Caco-2 (cell line): ENCODE measurements around the gene GNAQ. TPM values are rescaled to one million over a fixed set of nuclear protein-coding genes. Genes with fewer than 3 reads are reported as not detected.

ENCODE experiments used
- BruUV-seq: library from RNA; stranded (reverse); fragments of 400-500 nt; replicated peaks from 2 replicates; lab custom pipeline; 2021; lab: Mats Ljungman, UMichigan
- CTCF ChIA-PET: fragments of 300-600 bp; sonication (Branson Sonifier 250); formaldehyde crosslinking; loops from one replicate; lab custom pipeline; 2022; ENCODE audit warnings: antibody characterized with exemption; lab: Charles Lee
- POLR2A ChIA-PET: fragments of 300-600 bp; sonication (Branson Sonifier 250); formaldehyde crosslinking; loops from one replicate; lab custom pipeline; 2022; ENCODE audit warnings: antibody characterized with exemption; lab: Charles Lee
- DNase-seq, 2 experiments: peaks; one replicate each; pipeline versions ENCODE4 v3.0.0 to v3.0.0-alpha.2; 2020 to 2022
- H3K27me3 ChIP-seq: replicated peaks from 2 replicates; pipeline ENCODE4 v1.6.0; 2011; ENCODE audit warnings: low read length; ENCODE audit not compliant: control insufficient read depth, insufficient read depth
- H3K36me3 ChIP-seq: 2 replicates; pipeline ENCODE4 v1.5.1; 2011; ENCODE audit warnings: low read length; ENCODE audit not compliant: control insufficient read depth, insufficient read depth
- H3K4me1 ChIP-seq: fragments of 250-450 bp; sonication (Bioruptor Pico); 2 replicates; pipeline ENCODE4 v1.5.1; 2020; ENCODE audit warnings: mild to moderate bottlenecking
- H3K4me3 ChIP-seq: 2 replicates; pipeline ENCODE4 v1.5.1; 2011; ENCODE audit warnings: low read depth, mild to moderate bottlenecking, control low read depth, low read length
- H3K9me3 ChIP-seq: fragments of 250-450 bp; sonication (Bioruptor Pico); 2 replicates; pipeline ENCODE4 v1.5.1; 2020; ENCODE audit warnings: mild to moderate bottlenecking, moderate library complexity
- H3K27ac Mint-ChIP-seq: one replicate; pipeline ENCODE4 v1.8.0; 2022; ENCODE audit warnings: mixed read lengths; ENCODE audit not compliant: unreplicated experiment
- H3K27me3 Mint-ChIP-seq: one replicate; pipeline ENCODE4 v1.8.0; 2022; ENCODE audit warnings: mixed read lengths; ENCODE audit not compliant: insufficient read depth, unreplicated experiment
- H3K36me3 Mint-ChIP-seq: one replicate; pipeline ENCODE4 v1.8.0; 2022; ENCODE audit warnings: mild to moderate bottlenecking, mixed read lengths; ENCODE audit not compliant: insufficient read depth, unreplicated experiment
- H3K4me1 Mint-ChIP-seq: one replicate; pipeline ENCODE4 v1.8.0; 2022; ENCODE audit warnings: low read depth, mixed read lengths; ENCODE audit not compliant: unreplicated experiment
- H3K4me3 Mint-ChIP-seq: one replicate; pipeline ENCODE4 v1.8.0; 2022; ENCODE audit warnings: mild to moderate bottlenecking, moderate library complexity, mixed read lengths; ENCODE audit not compliant: unreplicated experiment
- H3K9me3 Mint-ChIP-seq: one replicate; pipeline ENCODE4 v1.8.0; 2022; ENCODE audit warnings: mixed read lengths; ENCODE audit not compliant: unreplicated experiment
- CTCF ChIP-seq, 2 experiments: fragments of 200-600 bp in 1 of 2; IDR thresholded peaks; 1 replicate in 1 of 2; 2 replicates in 1 of 2; pipeline versions ENCODE4 v1.5.1 to v1.8.0; 2011 to 2022; ENCODE audit warnings: antibody characterized with exemption in 1 of 2, control low read depth in 1 of 2, inconsistent platforms in 1 of 2, low read depth in 1 of 2, low read length in 1 of 2, mild to moderate bottlenecking in 1 of 2, moderate library complexity in 1 of 2; ENCODE audit not compliant: insufficient read depth in 1 of 2, severe bottlenecking in 1 of 2, unreplicated experiment in 1 of 2
- intact Hi-C: fragments of 100-400 bp; cut with micrococcal nuclease; formaldehyde crosslinking; loops from one replicate; pipeline ENCODE4 v1.10.0; 2022; ENCODE audit not compliant: unreplicated experiment
- total RNA-seq: library from RNA; stranded (reverse); gene quantifications from 2 replicates; pipeline ENCODE4 v1.2.3, GENCODE V29; 2022

The GNAQ gene
- total RNA-seq, 1 experiment from 2014 or later: 10.1 TPM

GRCh38 chr9:77898864-77899263, 132.7 kb downstream of the GNAQ start:
- H3K27me3 ChIP-seq: no peaks in the 10 kb centered on the region
- no peaks in the 10 kb centered on the region for H3K9me3 ChIP-seq
- Mint-ChIP-seq H3K4me1 (no peaks in the 10 kb centered on the region), H3K27ac (no peak overlapping the region), H3K9me3 (no peaks in the 10 kb centered on the region), H3K36me3 (no peaks in the 10 kb centered on the region), H3K27me3 (no peaks in the 10 kb centered on the region), H3K4me3 (no peak overlapping the region)
- no peaks in the 10 kb centered on the region for H3K36me3 ChIP-seq
- no peak overlapping the region for H3K4me3 ChIP-seq
- intact Hi-C loops: no loop called here
- H3K4me1 ChIP-seq: no peaks in the 10 kb centered on the region
- no peak for TF ChIP-seq CTCF (IDR thresholded peaks at IDR 0.05; ENCODE audit: insufficient read depth in 1 of 2, low read depth in 1 of 2, low read length in 1 of 2, severe bottlenecking in 1 of 2, unreplicated experiment in 1 of 2)
- BruUV-seq: no TSS peak
- no peak for DNase-seq
- POLR2A ChIA-PET: no interaction called here
- CTCF ChIA-PET: no interaction called here

DNA sequence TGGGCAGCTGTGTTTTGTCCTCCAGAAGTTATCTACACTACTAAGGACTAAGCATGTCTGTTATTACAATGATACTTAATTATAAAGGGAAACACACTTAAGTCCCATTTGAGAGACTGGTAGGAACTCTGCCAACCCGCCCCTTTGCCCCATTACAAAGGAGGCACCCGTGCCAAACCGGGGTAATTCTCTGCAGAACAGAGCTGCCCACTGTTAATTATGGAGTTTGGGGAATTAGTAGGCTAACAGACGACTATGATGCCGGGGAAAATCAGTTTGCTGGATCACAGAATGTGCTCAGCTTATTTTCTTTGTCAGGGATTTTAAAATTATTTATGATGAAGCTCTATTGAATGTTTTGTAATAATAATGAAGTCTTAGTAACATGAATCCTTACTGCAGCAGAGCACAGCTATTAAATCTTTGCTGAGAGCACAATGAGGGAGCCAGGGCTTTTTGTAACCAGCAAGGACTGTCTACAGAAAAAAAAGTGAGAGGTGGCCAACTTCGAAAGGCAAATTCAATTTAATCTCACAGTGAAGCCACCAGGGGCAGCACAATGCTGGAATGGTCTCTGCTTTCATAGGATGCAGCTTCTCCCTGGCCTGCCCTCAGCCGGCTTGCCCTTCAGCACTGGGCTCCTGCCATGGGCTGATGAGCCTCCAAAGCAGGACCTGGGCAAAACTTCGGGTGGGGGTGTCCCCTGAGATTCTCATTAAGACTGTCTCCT, 134.5 kb downstream of the GNAQ start:
- TF ChIP-seq CTCF (IDR thresholded peaks at IDR 0.05; ENCODE audit: insufficient read depth in 1 of 2, low read depth in 1 of 2, low read length in 1 of 2, severe bottlenecking in 1 of 2, unreplicated experiment in 1 of 2): no peak
- Histone ChIP-seq H3K27me3 (no peaks in the 10 kb centered on the region), H3K4me3 (no peak overlapping the region), H3K36me3 (no peaks in the 10 kb centered on the region), H3K9me3 (no peaks in the 10 kb centered on the region), H3K4me1 (no peaks in the 10 kb centered on the region)
- CTCF ChIA-PET: no interaction called here
- Mint-ChIP-seq H3K27me3 (no peaks in the 10 kb centered on the region), H3K27ac (no peak overlapping the region), H3K4me1 (peaks cover 4% of the 10 kb centered on the region), H3K36me3 (no peaks in the 10 kb centered on the region), H3K4me3 (no peak overlapping the region), H3K9me3 (no peaks in the 10 kb centered on the region)
- POLR2A ChIA-PET: no interaction called here
- no peak for DNase-seq
- BruUV-seq: no TSS peak
- intact Hi-C loops: no loop called here

DNA sequence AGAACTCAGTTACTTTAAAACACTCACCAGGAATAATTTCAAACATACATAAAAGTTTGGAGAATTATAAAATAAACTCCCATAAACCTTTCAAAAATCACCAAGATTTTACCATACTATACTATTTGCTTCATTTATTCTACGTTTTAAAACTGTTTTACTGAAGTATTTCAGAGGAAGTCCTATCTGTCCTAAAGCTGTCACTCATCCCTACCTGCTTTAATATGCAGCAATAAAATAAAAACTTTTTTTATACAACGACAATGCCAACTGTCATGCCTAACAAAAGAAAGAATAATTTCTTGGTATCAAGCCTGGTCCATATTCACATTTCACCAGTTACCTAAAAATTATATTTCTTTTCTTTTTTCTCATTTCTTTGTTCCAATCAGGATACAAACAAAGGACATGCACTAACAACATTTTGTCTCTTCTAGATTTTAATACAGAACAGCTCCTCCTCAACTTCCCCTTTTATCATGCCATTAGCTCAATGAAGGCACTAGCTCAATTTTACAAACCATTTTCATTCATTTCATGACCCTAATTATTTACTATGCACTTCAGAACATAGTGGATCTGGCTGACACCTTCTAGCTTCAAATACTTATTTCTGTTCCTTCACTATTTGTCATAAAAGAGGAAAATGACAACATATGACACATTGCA, 135.2 kb downstream of the GNAQ start:
- no peak for DNase-seq
- ChIA-PET CTCF (no interaction called here), POLR2A (no interaction called here)
- H3K9me3 Mint-ChIP-seq: no peaks in the 10 kb centered on the region
- no peak for TF ChIP-seq CTCF (IDR thresholded peaks at IDR 0.05; ENCODE audit: insufficient read depth in 1 of 2, low read depth in 1 of 2, low read length in 1 of 2, severe bottlenecking in 1 of 2, unreplicated experiment in 1 of 2)
- peaks cover 6% of the 10 kb centered on the region for H3K4me1 Mint-ChIP-seq
- H3K27me3 ChIP-seq: no peaks in the 10 kb centered on the region
- H3K4me1 ChIP-seq: no peaks in the 10 kb centered on the region
- no TSS peak for BruUV-seq
- no peaks in the 10 kb centered on the region for H3K36me3 ChIP-seq
- H3K9me3 ChIP-seq: no peaks in the 10 kb centered on the region
- intact Hi-C loops: no loop called here
- H3K36me3 Mint-ChIP-seq: no peaks in the 10 kb centered on the region
- no peak overlapping the region for H3K4me3 Mint-ChIP-seq
- no peaks in the 10 kb centered on the region for H3K27me3 Mint-ChIP-seq
- H3K4me3 ChIP-seq: no peak overlapping the region
- H3K27ac Mint-ChIP-seq: no peak overlapping the region
